Measurements from ENCODE around the gene BCL11A. TPM values are rescaled to one million over a fixed set of nuclear protein-coding genes. Genes with fewer than 3 reads are reported as not detected.

The BCL11A gene
- polyA plus RNA-seq, 1 donor from 2014 or later, result 44.0 TPM

GRCh38 chr2:60567919-60568768 is 14.7 kb upstream of the BCL11A start:
- H3K27ac ChIP-seq (ENCODE audit: low read length), result no peak overlapping the region
- H3K9me3 ChIP-seq (ENCODE audit: low read length), result no peaks in the 10 kb centered on the region
- H3F3A ChIP-seq (ENCODE audit: insufficient read depth, low read length, poor library complexity, severe bottlenecking), result peaks cover 4% of the 10 kb centered on the region
- H4K20me1 ChIP-seq (ENCODE audit: insufficient read depth), result no peaks in the 10 kb centered on the region
- H3K4me3 ChIP-seq (ENCODE audit: low read length), result no peak overlapping the region
- TF ChIP-seq, protein P1, sequence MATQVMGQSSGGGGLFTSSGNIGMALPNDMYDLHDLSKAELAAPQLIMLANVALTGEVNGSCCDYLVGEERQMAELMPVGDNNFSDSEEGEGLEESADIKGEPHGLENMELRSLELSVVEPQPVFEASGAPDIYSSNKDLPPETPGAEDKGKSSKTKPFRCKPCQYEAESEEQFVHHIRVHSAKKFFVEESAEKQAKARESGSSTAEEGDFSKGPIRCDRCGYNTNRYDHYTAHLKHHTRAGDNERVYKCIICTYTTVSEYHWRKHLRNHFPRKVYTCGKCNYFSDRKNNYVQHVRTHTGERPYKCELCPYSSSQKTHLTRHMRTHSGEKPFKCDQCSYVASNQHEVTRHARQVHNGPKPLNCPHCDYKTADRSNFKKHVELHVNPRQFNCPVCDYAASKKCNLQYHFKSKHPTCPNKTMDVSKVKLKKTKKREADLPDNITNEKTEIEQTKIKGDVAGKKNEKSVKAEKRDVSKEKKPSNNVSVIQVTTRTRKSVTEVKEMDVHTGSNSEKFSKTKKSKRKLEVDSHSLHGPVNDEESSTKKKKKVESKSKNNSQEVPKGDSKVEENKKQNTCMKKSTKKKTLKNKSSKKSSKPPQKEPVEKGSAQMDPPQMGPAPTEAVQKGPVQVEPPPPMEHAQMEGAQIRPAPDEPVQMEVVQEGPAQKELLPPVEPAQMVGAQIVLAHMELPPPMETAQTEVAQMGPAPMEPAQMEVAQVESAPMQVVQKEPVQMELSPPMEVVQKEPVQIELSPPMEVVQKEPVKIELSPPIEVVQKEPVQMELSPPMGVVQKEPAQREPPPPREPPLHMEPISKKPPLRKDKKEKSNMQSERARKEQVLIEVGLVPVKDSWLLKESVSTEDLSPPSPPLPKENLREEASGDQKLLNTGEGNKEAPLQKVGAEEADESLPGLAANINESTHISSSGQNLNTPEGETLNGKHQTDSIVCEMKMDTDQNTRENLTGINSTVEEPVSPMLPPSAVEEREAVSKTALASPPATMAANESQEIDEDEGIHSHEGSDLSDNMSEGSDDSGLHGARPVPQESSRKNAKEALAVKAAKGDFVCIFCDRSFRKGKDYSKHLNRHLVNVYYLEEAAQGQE (IDR thresholded peaks at IDR 0.05; ENCODE audit: borderline replicate concordance), result peak; percentile 26
- TF ChIP-seq SMC3 (conservative IDR thresholded peaks at IDR 0.05; ENCODE audit: poor library complexity) (no peak), CTCF (IDR thresholded peaks at IDR 0.05; ENCODE audit: poor library complexity, severe bottlenecking) (no peak), TAF1 (IDR thresholded peaks at IDR 0.05; ENCODE audit: low read depth) (no peak), EP300 (conservative IDR thresholded peaks at IDR 0.05; ENCODE audit: poor library complexity, severe bottlenecking) (no peak)
- peaks cover 42% of the 10 kb centered on the region for H3K27me3 ChIP-seq (ENCODE audit: insufficient read depth, low read depth, low read length)
- H3K9ac ChIP-seq (ENCODE audit: low read length), result no peak overlapping the region
- H3K9me2 ChIP-seq (ENCODE audit: insufficient read depth, low read length), result no peaks in the 10 kb centered on the region
- H3K79me2 ChIP-seq (replicated peaks; ENCODE audit: insufficient read depth, low read length), result no peaks in the 10 kb centered on the region
- H2AFZ ChIP-seq (ENCODE audit: low read depth, low read length), result no peak overlapping the region
- no peak overlapping the region for H3K4me2 ChIP-seq (ENCODE audit: low read length)
- no peaks in the 10 kb centered on the region for H3K36me3 ChIP-seq (ENCODE audit: insufficient read depth, low read length)

- Histone ChIP-seq H3K27me3 (ENCODE audit: insufficient read depth, low read depth, low read length) (peaks cover 42% of the 10 kb centered on the region), H2AFZ (ENCODE audit: low read depth, low read length) (no peak overlapping the region), H3K9me3 (ENCODE audit: low read length) (no peaks in the 10 kb centered on the region), H3F3A (ENCODE audit: insufficient read depth, low read length, poor library complexity, severe bottlenecking) (peaks cover 4% of the 10 kb centered on the region), H3K79me2 (replicated peaks; ENCODE audit: insufficient read depth, low read length) (no peaks in the 10 kb centered on the region), H3K27ac (ENCODE audit: low read length) (no peak overlapping the region), H3K4me3 (ENCODE audit: low read length) (no peak overlapping the region), H3K36me3 (ENCODE audit: insufficient read depth, low read length) (no peaks in the 10 kb centered on the region), H3K9ac (ENCODE audit: low read length) (no peak overlapping the region), H4K20me1 (ENCODE audit: insufficient read depth) (no peaks in the 10 kb centered on the region), H3K9me2 (ENCODE audit: insufficient read depth, low read length) (no peaks in the 10 kb centered on the region), H3K4me2 (ENCODE audit: low read length) (no peak overlapping the region)
- TF ChIP-seq RAD21 (conservative IDR thresholded peaks at IDR 0.05) (no peak), SMC3 (conservative IDR thresholded peaks at IDR 0.05; ENCODE audit: poor library complexity) (no peak), CTCF (IDR thresholded peaks at IDR 0.05; ENCODE audit: poor library complexity, severe bottlenecking) (no peak), TAF1 (IDR thresholded peaks at IDR 0.05; ENCODE audit: low read depth) (no peak), POLR2AphosphoS5 (IDR thresholded peaks at IDR 0.05) (no peak), EZH2 (IDR thresholded peaks at IDR 0.05; ENCODE audit: borderline replicate concordance, insufficient read depth, low read length, poor library complexity, severe bottlenecking) (no peak), MXI1 (conservative IDR thresholded peaks at IDR 0.05; ENCODE audit: poor library complexity, severe bottlenecking) (no peak), EP300 (conservative IDR thresholded peaks at IDR 0.05; ENCODE audit: poor library complexity, severe bottlenecking) (no peak)
- TF ChIP-seq, protein P1 (IDR thresholded peaks at IDR 0.05; ENCODE audit: borderline replicate concordance), result no peak
Measured at GRCh38 chr2:60567096-60567495, 13.6 kb upstream of the BCL11A start.
